ENCODE results near the gene ST8SIA6.
"Not testable (repeated sequence)": the region's sequence is repeated elsewhere in the genome, so short reads cannot be mapped to it uniquely, and the experiment has no call there.

The ST8SIA6 gene

DNA sequence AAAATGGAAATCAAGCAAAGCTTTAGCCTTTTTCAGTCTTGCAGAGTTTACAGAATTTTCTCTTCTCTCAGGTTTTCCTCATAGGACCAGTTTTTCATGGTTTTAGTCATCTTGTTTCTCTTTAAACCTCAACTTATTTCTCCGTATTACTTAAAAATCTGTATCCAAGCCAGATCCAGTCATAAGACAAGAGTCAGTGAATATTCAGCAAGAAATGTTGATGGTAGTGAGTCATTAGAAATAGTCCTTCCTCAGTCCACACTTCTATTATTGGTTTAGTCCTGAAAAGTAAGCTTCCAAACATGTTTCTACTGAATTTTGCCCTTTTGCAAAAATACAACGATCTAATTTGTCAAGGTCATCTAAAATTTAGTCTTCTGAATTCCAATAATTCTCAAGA is 119.3 kb downstream of the ST8SIA6 start:
- TF ChIP-seq, protein P1, sequence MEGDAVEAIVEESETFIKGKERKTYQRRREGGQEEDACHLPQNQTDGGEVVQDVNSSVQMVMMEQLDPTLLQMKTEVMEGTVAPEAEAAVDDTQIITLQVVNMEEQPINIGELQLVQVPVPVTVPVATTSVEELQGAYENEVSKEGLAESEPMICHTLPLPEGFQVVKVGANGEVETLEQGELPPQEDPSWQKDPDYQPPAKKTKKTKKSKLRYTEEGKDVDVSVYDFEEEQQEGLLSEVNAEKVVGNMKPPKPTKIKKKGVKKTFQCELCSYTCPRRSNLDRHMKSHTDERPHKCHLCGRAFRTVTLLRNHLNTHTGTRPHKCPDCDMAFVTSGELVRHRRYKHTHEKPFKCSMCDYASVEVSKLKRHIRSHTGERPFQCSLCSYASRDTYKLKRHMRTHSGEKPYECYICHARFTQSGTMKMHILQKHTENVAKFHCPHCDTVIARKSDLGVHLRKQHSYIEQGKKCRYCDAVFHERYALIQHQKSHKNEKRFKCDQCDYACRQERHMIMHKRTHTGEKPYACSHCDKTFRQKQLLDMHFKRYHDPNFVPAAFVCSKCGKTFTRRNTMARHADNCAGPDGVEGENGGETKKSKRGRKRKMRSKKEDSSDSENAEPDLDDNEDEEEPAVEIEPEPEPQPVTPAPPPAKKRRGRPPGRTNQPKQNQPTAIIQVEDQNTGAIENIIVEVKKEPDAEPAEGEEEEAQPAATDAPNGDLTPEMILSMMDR (IDR thresholded peaks at IDR 0.05) = no peak
- no peaks in the 10 kb centered on the region for H3K27me3 Mint-ChIP-seq (ENCODE audit: low read depth, poor library complexity)
- no peak for DNase-seq
- peaks cover 38% of the 10 kb centered on the region for H3K36me3 Mint-ChIP-seq (ENCODE audit: low read depth)
- H3K9me3 Mint-ChIP-seq = peaks cover 3% of the 10 kb centered on the region
- no peaks in the 10 kb centered on the region for H3K4me1 Mint-ChIP-seq
- no peak overlapping the region for H3K4me3 Mint-ChIP-seq
- no peak overlapping the region for H3K27ac Mint-ChIP-seq

DNA sequence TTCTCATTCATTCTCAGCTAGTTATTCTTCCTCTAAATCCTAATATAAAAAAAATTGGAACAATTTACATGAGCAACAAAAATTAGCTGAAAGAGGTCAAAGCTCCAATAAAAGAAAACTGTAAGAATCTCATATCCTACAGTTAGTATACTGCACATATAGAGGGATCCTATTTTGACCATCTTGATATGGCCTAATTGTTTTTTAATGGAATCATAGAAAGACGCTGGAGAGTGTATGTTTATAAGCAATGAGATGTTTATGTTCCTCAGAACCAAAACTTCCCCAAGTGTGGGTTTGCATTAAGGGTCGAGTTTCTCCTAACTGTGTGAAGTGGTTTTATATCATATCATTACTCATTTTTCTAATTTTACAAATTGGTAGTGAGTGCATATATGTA is 123.9 kb downstream of the ST8SIA6 start:
- no peak overlapping the region for H3K4me3 Mint-ChIP-seq
- peaks cover 13% of the 10 kb centered on the region for H3K4me1 Mint-ChIP-seq
- no peak overlapping the region for H3K27ac Mint-ChIP-seq
- DNase-seq = no peak
- H3K27me3 Mint-ChIP-seq (ENCODE audit: low read depth, poor library complexity) = no peaks in the 10 kb centered on the region
- TF ChIP-seq, protein P1 (IDR thresholded peaks at IDR 0.05) = no peak
- no peaks in the 10 kb centered on the region for H3K9me3 Mint-ChIP-seq
- H3K36me3 Mint-ChIP-seq (ENCODE audit: low read depth) = peaks cover 5% of the 10 kb centered on the region

DNA sequence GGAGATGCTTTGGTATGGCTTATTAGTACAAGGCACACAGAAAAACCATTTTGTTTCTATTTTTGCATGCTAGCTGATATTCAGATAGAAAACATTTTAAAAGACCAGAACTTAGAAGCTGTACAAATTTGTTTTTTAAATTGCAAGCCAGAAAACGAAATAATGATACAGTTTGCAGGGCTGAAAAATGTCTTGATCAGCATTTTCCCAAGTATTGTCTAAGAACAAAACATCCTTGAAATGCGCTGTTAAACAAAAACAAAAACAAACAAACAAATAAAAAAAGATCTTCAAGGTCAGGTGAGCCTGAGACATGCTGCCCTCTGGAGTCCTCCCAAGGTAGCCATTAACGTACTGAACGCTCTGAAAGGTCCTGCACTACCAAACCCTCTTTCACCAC is 128.0 kb downstream of the ST8SIA6 start:
- H3K27me3 Mint-ChIP-seq (ENCODE audit: low read depth, poor library complexity) = no peaks in the 10 kb centered on the region
- TF ChIP-seq, protein P1 (IDR thresholded peaks at IDR 0.05) = no peak
- no peak for DNase-seq
- peaks cover 13% of the 10 kb centered on the region for H3K4me1 Mint-ChIP-seq
- peak overlapping the region; percentile 17 for H3K27ac Mint-ChIP-seq
- H3K9me3 Mint-ChIP-seq = no peaks in the 10 kb centered on the region
- no peaks in the 10 kb centered on the region for H3K36me3 Mint-ChIP-seq (ENCODE audit: low read depth)
- no peak overlapping the region for H3K4me3 Mint-ChIP-seq

DNA sequence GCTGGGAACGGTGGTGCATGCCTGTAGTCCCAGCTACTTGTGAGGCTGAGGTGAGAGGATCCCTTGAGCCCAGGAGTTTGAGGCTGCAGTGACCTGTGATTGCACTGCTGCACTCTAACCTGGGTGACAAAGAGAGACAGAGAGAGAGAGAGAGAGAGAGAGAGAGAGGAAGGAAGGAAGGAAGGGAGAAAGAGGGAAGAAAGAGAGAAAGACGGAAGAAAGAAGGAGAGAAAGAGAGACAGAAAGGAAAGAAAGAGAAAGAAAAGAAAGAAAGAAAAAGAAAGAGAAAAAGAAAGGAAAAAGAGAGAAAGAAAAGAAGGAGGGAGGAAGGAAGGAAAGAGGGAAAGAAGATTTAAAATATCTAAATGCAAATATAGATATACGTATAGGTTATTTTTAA is 132.4 kb downstream of the ST8SIA6 start:
- not testable (repeated sequence) for DNase-seq; H3K27ac Mint-ChIP-seq; H3K27me3 Mint-ChIP-seq (ENCODE audit: low read depth, poor library complexity); H3K9me3 Mint-ChIP-seq; H3K4me1 Mint-ChIP-seq; H3K4me3 Mint-ChIP-seq
- peaks cover 11% of the 10 kb centered on the region for H3K36me3 Mint-ChIP-seq (ENCODE audit: low read depth)

DNA sequence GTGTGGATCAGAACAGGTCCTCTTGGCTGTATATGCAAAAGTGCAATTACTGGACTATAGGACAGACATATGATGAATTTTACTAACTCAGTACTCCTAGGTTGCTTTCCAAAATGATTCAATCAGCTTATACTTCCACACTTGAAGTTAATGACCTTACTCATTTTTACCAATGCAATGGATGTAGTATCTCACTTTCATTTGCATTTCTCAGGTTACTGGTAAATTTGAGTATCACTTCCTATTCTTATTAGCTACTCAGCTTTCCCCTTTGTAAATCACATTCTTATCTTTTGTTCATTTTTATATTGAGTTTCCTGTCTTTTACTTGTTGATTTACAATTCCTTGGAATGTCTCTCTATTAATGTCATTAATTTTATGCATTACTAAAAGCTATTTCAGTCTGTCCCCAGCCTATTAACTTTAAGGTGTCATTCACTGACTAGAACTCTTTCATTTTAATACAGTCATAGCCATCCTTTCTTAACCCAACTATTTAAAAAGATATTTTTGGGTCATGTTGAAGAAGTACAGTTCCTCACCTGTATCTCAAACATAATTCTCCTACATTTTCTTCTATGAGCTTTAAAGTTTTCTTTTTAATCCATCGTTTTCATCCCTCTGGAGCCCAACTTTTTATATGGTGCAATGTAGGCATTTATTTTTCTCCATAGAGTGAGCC is 137.8 kb downstream of the ST8SIA6 start:
- Mint-ChIP-seq H3K4me3 (no peak overlapping the region), H3K9me3 (no peaks in the 10 kb centered on the region), H3K36me3 (ENCODE audit: low read depth) (peaks cover 11% of the 10 kb centered on the region), H3K4me1 (no peaks in the 10 kb centered on the region), H3K27me3 (ENCODE audit: low read depth, poor library complexity) (no peaks in the 10 kb centered on the region), H3K27ac (no peak overlapping the region)
- TF ChIP-seq, protein P1 (IDR thresholded peaks at IDR 0.05) = no peak
- no peak for DNase-seq

DNA sequence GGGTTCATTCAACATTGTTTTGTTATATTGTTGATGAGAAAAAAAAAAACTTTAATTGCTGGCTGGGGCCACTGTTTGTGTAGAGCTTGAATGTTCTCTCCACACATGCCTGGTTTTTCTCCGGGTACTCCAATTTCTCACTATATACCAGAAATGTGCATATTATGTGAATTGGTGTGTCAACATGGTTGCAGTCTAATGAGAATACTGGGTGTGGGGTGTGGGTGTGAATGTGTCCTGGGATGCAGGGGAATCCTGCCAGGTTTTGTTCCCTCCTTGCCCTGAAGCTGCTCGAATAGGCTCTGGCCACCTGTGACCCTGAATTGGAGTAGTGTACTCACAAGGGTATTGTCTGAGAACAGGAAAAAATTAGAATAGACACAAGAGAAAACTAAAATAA is 145.0 kb downstream of the ST8SIA6 start:
- DNase-seq = no peak
- no peak overlapping the region for H3K27ac Mint-ChIP-seq
- no peaks in the 10 kb centered on the region for H3K4me1 Mint-ChIP-seq
- H3K9me3 Mint-ChIP-seq = peaks cover 4% of the 10 kb centered on the region
- no peaks in the 10 kb centered on the region for H3K36me3 Mint-ChIP-seq (ENCODE audit: low read depth)
- TF ChIP-seq, protein P1 (IDR thresholded peaks at IDR 0.05) = no peak
- no peaks in the 10 kb centered on the region for H3K27me3 Mint-ChIP-seq (ENCODE audit: low read depth, poor library complexity)
- no peak overlapping the region for H3K4me3 Mint-ChIP-seq

All from nephron progenitor cell (in vitro differentiated cells).